ENCODE measurements around the gene PARN. TPM values are rescaled to one million over a fixed set of nuclear protein-coding genes. Genes with fewer than 3 reads are reported as not detected.
"Not testable (repeated sequence)": the region's sequence is repeated elsewhere in the genome, so short reads cannot be mapped to it uniquely, and the experiment has no call there.

Gene PARN
- total RNA-seq, 2 donors from 2014 or later, result 24.1 to 99.9 TPM

GRCh38 chr16:14549789-14550153, 80.3 kb downstream of the PARN start:
- peak; percentile 94 for ATAC-seq
- no peaks in the 10 kb centered on the region for H3K27me3 ChIP-seq
- H3K36me3 ChIP-seq (replicated peaks in 1 of 2; ENCODE audit: insufficient read depth in 1 of 2, low read depth in 2 of 2), result no peaks in the 10 kb centered on the region
- intact Hi-C loops (cut with DNase I), result no loop called here
- peak; percentile 40 to 75 (median 63) for DNase-seq
- H3K4me3 ChIP-seq, result no peak overlapping the region
- peak overlapping the region; percentile 42 to 81 (median 76) for H3K27ac ChIP-seq
- no peaks in the 10 kb centered on the region for H3K9me3 ChIP-seq
- 6 to 18% methylated on average over 5 of the region's 5 CpGs for WGBS, 2 donors
- H3K4me1 ChIP-seq, result peaks cover 50% of the 10 kb centered on the region
- TF ChIP-seq POLR2A (IDR thresholded peaks at IDR 0.05) (no peak), CTCF (IDR thresholded peaks at IDR 0.05) (no peak)

GRCh38 chr16:14548933-14549788, 80.9 kb downstream of the PARN start:
- peak in 2 of 4 donors; percentile 16 to 17 for DNase-seq
- Histone ChIP-seq H3K4me3 (no peak overlapping the region), H3K27ac (peak overlapping the region; percentile 42 to 81 (median 76)), H3K4me1 (peaks cover 53% of the 10 kb centered on the region), H3K36me3 (replicated peaks in 1 of 2; ENCODE audit: insufficient read depth in 1 of 2, low read depth in 2 of 2) (no peaks in the 10 kb centered on the region), H3K27me3 (no peaks in the 10 kb centered on the region), H3K9me3 (no peaks in the 10 kb centered on the region)
- TF ChIP-seq CTCF (IDR thresholded peaks at IDR 0.05) (no peak), POLR2A (IDR thresholded peaks at IDR 0.05) (no peak)
- peak; percentile 53 for ATAC-seq
- WGBS, 2 donors, result 45% methylated on average over 3 of the region's 3 CpGs
- intact Hi-C loops (cut with DNase I), result no loop called here

GRCh38 chr16:14545346-14545884, 84.6 kb downstream of the PARN start:
- WGBS, 2 donors, result 37 to 43% methylated on average over 7 of the region's 7 CpGs
- Histone ChIP-seq H3K27ac (peak overlapping the region in 3 of 4 donors; percentile 25 to 47 (median 44)), H3K27me3 (no peaks in the 10 kb centered on the region), H3K4me1 (peaks cover 52% of the 10 kb centered on the region), H3K36me3 (replicated peaks in 1 of 2; ENCODE audit: insufficient read depth in 1 of 2, low read depth in 2 of 2) (no peaks in the 10 kb centered on the region), H3K9me3 (no peaks in the 10 kb centered on the region), H3K4me3 (no peak overlapping the region)
- intact Hi-C loops (cut with DNase I), result no loop called here
- TF ChIP-seq POLR2A (IDR thresholded peaks at IDR 0.05) (no peak), CTCF (IDR thresholded peaks at IDR 0.05) (no peak)
- no peak for ATAC-seq
- peak in 1 of 4 donors; percentile 31 for DNase-seq

DNA sequence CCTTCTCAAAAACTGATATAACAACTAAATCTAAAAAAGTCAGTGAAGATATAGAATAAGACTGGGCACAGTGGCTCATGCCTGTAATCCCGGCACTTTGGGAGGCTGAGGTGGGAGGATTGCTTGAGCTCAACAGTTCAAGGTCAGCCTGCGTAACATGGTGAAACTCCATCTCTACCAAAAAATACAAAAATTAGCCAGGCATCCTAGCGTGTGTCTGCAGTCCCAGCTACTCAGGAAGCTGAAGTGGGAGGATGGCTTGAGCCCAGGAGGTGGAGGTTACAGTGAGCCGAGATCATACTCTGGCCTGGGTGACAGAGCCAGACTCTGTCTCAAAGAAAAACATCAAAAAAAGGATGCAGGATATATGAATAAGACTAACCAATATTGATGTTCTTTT, 85.2 kb downstream of the PARN start:
- Histone ChIP-seq H3K27ac (peak overlapping the region in 3 of 4 donors; percentile 25 to 47 (median 44)), H3K4me1 (peaks cover 46% of the 10 kb centered on the region)
- intact Hi-C loops (cut with DNase I); H3K4me3 ChIP-seq; H3K36me3 ChIP-seq (replicated peaks in 1 of 2; ENCODE audit: insufficient read depth in 1 of 2, low read depth in 2 of 2); DNase-seq; H3K9me3 ChIP-seq; ATAC-seq; H3K27me3 ChIP-seq: not testable (repeated sequence)
- WGBS, 2 donors, result 61 to 67% methylated on average over 4 of the region's 4 CpGs

DNA sequence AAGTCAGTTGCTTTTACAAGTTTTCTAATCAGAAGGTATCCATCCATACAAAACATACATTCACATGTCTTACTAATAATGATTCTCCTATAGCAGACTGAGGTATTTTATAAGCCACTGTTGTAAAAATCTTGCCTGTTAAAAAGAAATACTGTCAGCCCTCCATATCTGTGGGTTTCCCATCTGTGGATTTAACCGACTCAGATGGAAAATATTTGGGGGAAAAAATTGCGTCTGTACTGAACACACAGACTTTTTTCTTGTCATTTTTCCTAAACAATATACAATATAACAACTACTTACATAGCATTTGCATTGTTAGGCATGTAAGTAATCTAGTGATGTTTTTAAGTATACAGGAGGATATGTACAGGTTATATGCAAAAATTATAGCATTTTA, 90.4 kb downstream of the PARN start:
- H3K36me3 ChIP-seq (replicated peaks in 1 of 2; ENCODE audit: insufficient read depth in 1 of 2, low read depth in 2 of 2), result no peaks in the 10 kb centered on the region
- ATAC-seq (no peak), DNase-seq (no peak)
- H3K4me3 ChIP-seq, result no peak overlapping the region
- H3K9me3 ChIP-seq, result no peaks in the 10 kb centered on the region
- TF ChIP-seq POLR2A (IDR thresholded peaks at IDR 0.05) (no peak), CTCF (IDR thresholded peaks at IDR 0.05) (no peak)
- 85 to 93% methylated on average over 2 of the region's 2 CpGs for WGBS, 2 donors
- peaks cover under 1% of the 10 kb centered on the region for H3K4me1 ChIP-seq
- intact Hi-C loops (cut with DNase I), result no loop called here
- no peak overlapping the region for H3K27ac ChIP-seq
- no peaks in the 10 kb centered on the region for H3K27me3 ChIP-seq

All from body of pancreas (tissue), 4 donors.